Skeletal muscle cell (primary cell): ENCODE results near the gene NATD1.
"Not testable (repeated sequence)": the region's sequence is repeated elsewhere in the genome, so short reads cannot be mapped to it uniquely, and the experiment has no call there.

Source experiments
- DNase-seq: peaks from one replicate; pipeline ENCODE4 v3.0.0-alpha.2; 2010; ENCODE audit warnings: low read depth
- H3K4me3 ChIP-seq: 2 replicates; pipeline ENCODE4 v1.5.1; 2011; ENCODE audit warnings: low read depth, mild to moderate bottlenecking, control low read depth, low read length, moderate library complexity

The NATD1 gene

GRCh38 chr17:21227277-21227676 is 25.9 kb downstream of the NATD1 start:
- not testable (repeated sequence) for DNase-seq, H3K4me3 ChIP-seq

GRCh38 chr17:21223086-21223485 is 30.1 kb downstream of the NATD1 start:
- DNase-seq = no peak
- no peak overlapping the region for H3K4me3 ChIP-seq

GRCh38 chr17:21218831-21219380 is 34.3 kb downstream of the NATD1 start:
- no peak overlapping the region for H3K4me3 ChIP-seq
- no peak for DNase-seq

GRCh38 chr17:21218101-21218500 is 35.1 kb downstream of the NATD1 start:
- DNase-seq = no peak
- no peak overlapping the region for H3K4me3 ChIP-seq

- no peak for DNase-seq
- no peak overlapping the region for H3K4me3 ChIP-seq
Observed at GRCh38 chr17:21217346-21217745, 35.9 kb downstream of the NATD1 start.

- no peak for DNase-seq
- no peak overlapping the region for H3K4me3 ChIP-seq
Observed at GRCh38 chr17:21215935-21216334, 37.3 kb downstream of the NATD1 start.

- DNase-seq = no peak
- H3K4me3 ChIP-seq = peak overlapping the region; percentile 96
Observed at GRCh38 chr17:21214777-21215541, 38.3 kb downstream of the NATD1 start.

- DNase-seq = peak; percentile 85
- peak within 1 kb of the TSS; percentile 96 for H3K4me3 ChIP-seq
Observed at GRCh38 chr17:21214015-21214776, 39.0 kb downstream of the NATD1 start, which contains the start of gene TMEM11. TMEM11 (minus strand) TSS chr17:21214161; CDS start chr17:21214152, 9 bp downstream.

GRCh38 chr17:21213638-21214014 is 39.6 kb downstream of the NATD1 start:
- DNase-seq = no peak
- H3K4me3 ChIP-seq = peak overlapping the region; percentile 96

GRCh38 chr17:21212826-21213637 is 40.2 kb downstream of the NATD1 start:
- peak overlapping the region; percentile 96 for H3K4me3 ChIP-seq
- DNase-seq = no peak

GRCh38 chr17:21211825-21212479 is 41.3 kb downstream of the NATD1 start:
- H3K4me3 ChIP-seq = no peak overlapping the region
- no peak for DNase-seq

GRCh38 chr17:21210411-21211076 is 42.7 kb downstream of the NATD1 start:
- H3K4me3 ChIP-seq = no peak overlapping the region
- no peak for DNase-seq

GRCh38 chr17:21209511-21210175 is 43.6 kb downstream of the NATD1 start:
- H3K4me3 ChIP-seq = no peak overlapping the region
- no peak for DNase-seq

GRCh38 chr17:21208352-21208751 is 44.9 kb downstream of the NATD1 start:
- DNase-seq = no peak
- no peak overlapping the region for H3K4me3 ChIP-seq

GRCh38 chr17:21204935-21205334 is 48.3 kb downstream of the NATD1 start:
- DNase-seq = no peak
- no peak overlapping the region for H3K4me3 ChIP-seq

- no peak for DNase-seq
- no peak overlapping the region for H3K4me3 ChIP-seq
Observed at GRCh38 chr17:21202512-21202911, 50.7 kb downstream of the NATD1 start.

- no peak overlapping the region for H3K4me3 ChIP-seq
- DNase-seq = no peak
Observed at GRCh38 chr17:21201874-21202273, 51.3 kb downstream of the NATD1 start.

- no peak for DNase-seq
- no peak overlapping the region for H3K4me3 ChIP-seq
Observed at GRCh38 chr17:21201298-21201595, 52.0 kb downstream of the NATD1 start.
